Measurements from ENCODE around the gene CHAC2. TPM values are rescaled to one million over a fixed set of nuclear protein-coding genes. Genes with fewer than 3 reads are reported as not detected.

The CHAC2 gene
- total and polyA plus RNA-seq, 12 donors = 0.85 to 18.6 (median 4.3) TPM

DNA sequence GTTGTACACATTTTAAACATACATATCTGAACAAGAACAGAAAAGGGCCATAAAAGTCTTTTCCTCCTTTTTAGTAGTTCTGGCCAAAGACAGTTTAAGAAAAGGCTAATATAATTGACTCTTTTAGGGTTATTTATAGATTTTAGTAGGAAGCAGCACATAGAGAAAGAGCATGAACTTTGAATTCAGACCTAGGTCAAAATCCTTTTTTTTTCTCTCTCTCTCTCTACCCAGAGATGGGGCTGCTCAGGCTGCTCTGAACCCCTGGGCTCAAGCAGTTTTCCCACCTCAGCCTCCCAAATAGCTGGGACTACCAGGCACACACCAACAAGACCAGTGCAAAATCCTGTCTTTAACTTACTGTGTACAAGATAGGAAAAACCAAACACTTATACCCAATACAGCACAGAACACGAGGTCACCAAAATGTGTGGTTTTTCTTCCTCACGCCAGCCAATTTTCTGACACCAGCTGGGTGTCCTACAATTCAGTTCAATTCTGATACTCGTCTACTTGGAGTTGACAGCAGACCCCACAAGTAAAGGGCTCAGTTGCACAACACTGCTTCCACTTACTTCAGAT, 51.3 kb downstream of the CHAC2 start:
- no peak overlapping the region for H3K27ac ChIP-seq
- H3K4me1 ChIP-seq (replicated peaks in 1 of 2) = no peaks in the 10 kb centered on the region
- no peaks in the 10 kb centered on the region for H3K27me3 ChIP-seq
- H3K9me3 ChIP-seq (replicated peaks in 1 of 3) = no peaks in the 10 kb centered on the region
- intact Hi-C loops (cut with DNase I) = no loop called here
- TF ChIP-seq POLR2A (IDR thresholded peaks at IDR 0.05) = no peak
- TF ChIP-seq, protein P1, sequence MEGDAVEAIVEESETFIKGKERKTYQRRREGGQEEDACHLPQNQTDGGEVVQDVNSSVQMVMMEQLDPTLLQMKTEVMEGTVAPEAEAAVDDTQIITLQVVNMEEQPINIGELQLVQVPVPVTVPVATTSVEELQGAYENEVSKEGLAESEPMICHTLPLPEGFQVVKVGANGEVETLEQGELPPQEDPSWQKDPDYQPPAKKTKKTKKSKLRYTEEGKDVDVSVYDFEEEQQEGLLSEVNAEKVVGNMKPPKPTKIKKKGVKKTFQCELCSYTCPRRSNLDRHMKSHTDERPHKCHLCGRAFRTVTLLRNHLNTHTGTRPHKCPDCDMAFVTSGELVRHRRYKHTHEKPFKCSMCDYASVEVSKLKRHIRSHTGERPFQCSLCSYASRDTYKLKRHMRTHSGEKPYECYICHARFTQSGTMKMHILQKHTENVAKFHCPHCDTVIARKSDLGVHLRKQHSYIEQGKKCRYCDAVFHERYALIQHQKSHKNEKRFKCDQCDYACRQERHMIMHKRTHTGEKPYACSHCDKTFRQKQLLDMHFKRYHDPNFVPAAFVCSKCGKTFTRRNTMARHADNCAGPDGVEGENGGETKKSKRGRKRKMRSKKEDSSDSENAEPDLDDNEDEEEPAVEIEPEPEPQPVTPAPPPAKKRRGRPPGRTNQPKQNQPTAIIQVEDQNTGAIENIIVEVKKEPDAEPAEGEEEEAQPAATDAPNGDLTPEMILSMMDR (IDR thresholded peaks at IDR 0.05) = no peak
- DNase-seq = no peak
- no peak overlapping the region for H3K4me3 ChIP-seq
- 86 to 94% (median 88%) methylated on average over 3 of the region's 3 CpGs for WGBS, 4 donors
- peaks cover 0 to 41% of the 10 kb centered on the region in 2 donors for H3K36me3 ChIP-seq (replicated peaks in 1 of 2)

DNA sequence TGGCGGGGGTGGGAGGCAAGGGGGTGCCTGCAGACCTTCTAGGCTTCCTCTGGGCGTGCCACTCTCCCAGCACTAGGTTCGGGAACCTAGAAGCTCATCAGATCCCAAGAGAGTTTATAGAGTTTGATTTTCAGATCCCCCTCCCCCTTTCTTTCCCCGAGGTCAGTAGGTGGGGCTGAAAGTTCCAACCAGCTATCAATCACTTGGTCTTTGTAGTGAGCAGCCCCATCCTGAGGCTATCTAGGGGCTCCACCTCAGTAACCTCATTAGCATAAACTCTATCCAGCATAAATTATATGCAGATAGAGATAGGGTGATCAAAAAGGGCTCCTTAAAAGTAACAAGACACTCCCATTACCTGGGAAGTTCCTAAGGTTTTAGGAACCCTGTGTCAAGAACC, 52.0 kb downstream of the CHAC2 start:
- WGBS, 4 donors = 71 to 92% (median 81%) methylated on average over 4 of the region's 4 CpGs
- TF ChIP-seq POLR2A (IDR thresholded peaks at IDR 0.05) = no peak
- TF ChIP-seq, protein P1 (IDR thresholded peaks at IDR 0.05) = no peak
- Histone ChIP-seq H3K36me3 (replicated peaks in 1 of 2) (peaks cover 0 to 35% of the 10 kb centered on the region in 2 donors), H3K4me3 (no peak overlapping the region), H3K27me3 (no peaks in the 10 kb centered on the region), H3K27ac (no peak overlapping the region), H3K4me1 (replicated peaks in 1 of 2) (no peaks in the 10 kb centered on the region), H3K9me3 (replicated peaks in 1 of 3) (no peaks in the 10 kb centered on the region)
- DNase-seq = no peak
- intact Hi-C loops (cut with DNase I) = no loop called here

DNA sequence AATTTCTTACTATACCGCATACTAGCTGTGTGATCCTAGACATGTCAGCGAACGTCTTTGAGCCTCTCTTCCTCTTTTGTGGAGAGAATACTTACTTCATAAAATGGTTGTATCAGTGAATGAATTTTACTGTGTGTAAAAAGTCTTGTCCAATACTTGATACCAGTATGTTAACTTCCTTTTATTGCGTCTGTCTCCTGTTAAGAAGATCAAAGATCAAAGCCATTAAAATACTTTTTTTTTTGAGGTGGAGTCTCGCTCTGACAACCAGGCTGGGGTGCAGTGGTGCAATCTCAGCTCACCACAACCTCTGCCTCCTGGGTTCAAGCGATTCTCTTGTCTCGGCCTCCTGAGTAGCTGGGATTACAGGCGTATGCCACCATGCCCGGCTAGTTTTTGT, 52.4 kb downstream of the CHAC2 start:
- H3K27ac ChIP-seq = no peak overlapping the region
- DNase-seq = no peak
- intact Hi-C loops (cut with DNase I) = no loop called here
- no peak overlapping the region for H3K4me3 ChIP-seq
- TF ChIP-seq, protein P1 (IDR thresholded peaks at IDR 0.05) = no peak
- TF ChIP-seq POLR2A (IDR thresholded peaks at IDR 0.05) = no peak
- no peaks in the 10 kb centered on the region for H3K9me3 ChIP-seq (replicated peaks in 1 of 3)
- peaks cover 0 to 33% of the 10 kb centered on the region in 2 donors for H3K36me3 ChIP-seq (replicated peaks in 1 of 2)
- no peaks in the 10 kb centered on the region for H3K27me3 ChIP-seq
- no peaks in the 10 kb centered on the region for H3K4me1 ChIP-seq (replicated peaks in 1 of 2)
- WGBS, 4 donors = 89 to 95% (median 92%) methylated on average over 9 of the region's 9 CpGs

DNA sequence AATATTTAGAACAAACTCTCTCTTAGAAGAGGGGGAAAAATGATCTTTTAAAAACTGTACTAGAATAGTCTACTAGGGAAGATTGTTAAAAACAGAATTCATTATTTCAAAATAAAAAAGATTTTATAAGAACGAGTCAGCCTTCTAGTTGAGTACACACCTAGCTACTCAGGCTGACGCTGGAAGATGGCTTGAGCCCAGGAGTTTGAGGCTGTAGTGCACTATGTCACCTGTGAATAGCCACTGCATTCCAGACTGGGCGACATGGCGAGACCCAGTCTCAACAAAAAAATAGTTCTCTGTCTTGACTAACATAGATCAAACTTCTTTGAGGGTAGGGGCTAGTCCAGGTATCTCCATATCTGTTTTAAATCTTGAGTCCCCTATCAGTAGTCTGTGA, 53.1 kb downstream of the CHAC2 start:
- WGBS, 4 donors = 87 to 96% (median 93%) methylated on average over 4 of the region's 4 CpGs
- intact Hi-C loops (cut with DNase I) = no loop called here

More for the DNA sequence above, 53.1 kb downstream of the CHAC2 start:
- Histone ChIP-seq H3K9me3 (replicated peaks in 1 of 3) (no peaks in the 10 kb centered on the region), H3K4me3 (no peak overlapping the region), H3K4me1 (replicated peaks in 1 of 2) (peaks cover 0 to 1% of the 10 kb centered on the region in 2 donors), H3K27me3 (no peaks in the 10 kb centered on the region), H3K36me3 (replicated peaks in 1 of 2) (peaks cover 0 to 27% of the 10 kb centered on the region in 2 donors), H3K27ac (no peak overlapping the region)
- TF ChIP-seq POLR2A (IDR thresholded peaks at IDR 0.05) = no peak
- TF ChIP-seq, protein P1 (IDR thresholded peaks at IDR 0.05) = no peak
- DNase-seq = no peak
